Measurements from ENCODE around the gene WSB2.
"Not testable (repeated sequence)": the region's sequence is repeated elsewhere in the genome, so short reads cannot be mapped to it uniquely, and the experiment has no call there.

The WSB2 gene

DNA sequence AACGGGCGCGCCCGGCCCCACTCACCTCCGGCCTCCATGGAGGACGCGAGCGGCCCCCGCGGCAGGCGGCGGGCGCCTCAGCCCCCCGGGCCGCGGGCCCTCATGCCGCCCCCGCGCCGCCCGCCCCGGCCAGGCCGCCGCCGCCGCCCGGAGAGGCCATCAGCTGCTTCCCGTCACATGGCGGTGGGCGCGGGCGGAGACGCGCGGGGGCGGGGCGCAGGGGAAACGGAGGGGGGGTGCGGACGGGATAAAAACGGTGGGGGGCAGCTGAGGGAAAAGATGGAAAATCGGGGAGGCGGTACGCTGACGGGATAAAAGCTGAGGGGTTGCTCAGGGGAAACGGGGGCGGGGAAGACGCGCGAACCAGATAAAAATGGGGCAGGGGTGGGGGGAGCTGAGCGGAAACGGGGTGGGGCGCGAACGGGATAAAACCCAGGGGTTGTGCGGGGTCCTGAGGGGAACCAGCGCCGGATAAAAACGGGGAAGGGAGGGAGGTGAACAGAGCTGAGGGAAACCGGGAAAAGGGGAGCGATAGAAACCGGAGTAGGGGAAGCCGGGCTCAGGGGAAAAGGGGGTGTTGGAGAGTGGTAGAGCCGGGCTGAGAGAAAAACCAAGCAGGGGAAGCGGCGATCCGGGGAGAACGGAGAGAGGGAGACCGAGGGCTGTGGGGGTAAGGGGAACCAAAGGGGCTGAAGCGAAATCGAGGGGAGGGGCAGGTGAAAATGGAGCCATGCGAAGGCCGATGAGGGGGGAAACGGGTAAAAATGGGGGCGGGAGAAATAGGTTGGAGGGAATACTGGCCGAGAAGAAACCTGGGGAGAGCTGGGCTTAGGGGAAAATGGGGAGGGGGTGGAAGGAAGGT is at the start of gene WSB2:
Gene WSB2 (minus strand): TSS at position 169 of the 862 bp plus-strand sequence. CDS start 131 bp downstream, at position 38.
- DNase-seq: no peak

DNA sequence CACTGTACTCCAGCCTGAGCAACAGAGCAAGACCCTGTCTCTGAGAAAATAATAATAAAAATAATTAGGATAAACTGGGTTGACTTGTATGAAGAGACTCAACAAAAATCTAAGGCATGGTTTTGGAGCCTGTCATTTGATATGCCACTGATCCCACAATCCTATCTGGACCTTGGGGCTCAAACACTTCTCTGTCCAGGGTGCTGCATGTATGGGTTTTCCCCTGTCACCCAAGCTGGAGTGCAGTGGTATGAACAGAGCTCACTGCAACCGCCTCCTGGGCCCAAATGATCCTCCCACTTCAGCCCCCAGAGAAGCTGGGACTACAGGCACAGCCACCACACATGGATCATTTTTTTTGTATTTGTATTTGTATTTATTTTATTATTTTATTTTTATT is 48.1 kb upstream of the WSB2 start:
- no peak for DNase-seq

DNA sequence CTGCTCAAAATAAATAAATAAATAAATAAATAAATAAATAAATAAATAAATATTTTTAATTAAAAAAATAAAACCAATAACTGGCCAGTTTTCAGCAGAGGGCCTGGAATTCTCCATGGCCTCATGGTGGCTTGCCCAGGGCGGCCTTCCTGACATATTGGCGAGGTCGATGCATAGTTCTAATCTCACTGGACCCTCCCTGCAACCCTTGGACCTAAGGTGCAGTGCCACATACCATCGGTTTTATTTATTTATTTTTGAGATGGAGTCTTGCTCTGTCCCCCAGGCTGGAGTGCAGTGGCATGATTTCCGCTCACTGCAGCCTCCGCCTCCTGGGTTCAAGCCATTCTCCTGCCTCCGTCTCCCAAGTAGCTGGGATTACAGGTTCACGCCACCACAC is 46.7 kb upstream of the WSB2 start:
- DNase-seq: no peak

DNA sequence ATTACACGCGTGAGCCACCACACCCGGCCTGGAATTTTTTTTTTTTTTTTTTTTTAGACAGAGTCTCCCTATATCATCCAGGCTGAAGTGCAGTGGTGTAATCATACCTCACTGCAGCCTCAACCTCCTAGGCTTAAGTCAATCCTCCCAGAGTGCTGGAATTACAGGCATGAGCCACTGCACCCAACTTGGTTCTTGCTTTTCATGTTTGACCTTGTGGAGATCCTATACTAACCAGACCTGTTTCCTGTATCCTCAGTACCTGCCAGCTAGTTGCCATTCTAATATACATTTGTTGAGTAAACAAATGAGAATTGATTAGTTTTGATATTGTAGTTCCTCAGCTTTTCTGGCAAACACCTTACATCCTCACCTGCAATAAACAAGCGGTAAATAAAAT is 46.0 kb upstream of the WSB2 start:
- no peak for DNase-seq

DNA sequence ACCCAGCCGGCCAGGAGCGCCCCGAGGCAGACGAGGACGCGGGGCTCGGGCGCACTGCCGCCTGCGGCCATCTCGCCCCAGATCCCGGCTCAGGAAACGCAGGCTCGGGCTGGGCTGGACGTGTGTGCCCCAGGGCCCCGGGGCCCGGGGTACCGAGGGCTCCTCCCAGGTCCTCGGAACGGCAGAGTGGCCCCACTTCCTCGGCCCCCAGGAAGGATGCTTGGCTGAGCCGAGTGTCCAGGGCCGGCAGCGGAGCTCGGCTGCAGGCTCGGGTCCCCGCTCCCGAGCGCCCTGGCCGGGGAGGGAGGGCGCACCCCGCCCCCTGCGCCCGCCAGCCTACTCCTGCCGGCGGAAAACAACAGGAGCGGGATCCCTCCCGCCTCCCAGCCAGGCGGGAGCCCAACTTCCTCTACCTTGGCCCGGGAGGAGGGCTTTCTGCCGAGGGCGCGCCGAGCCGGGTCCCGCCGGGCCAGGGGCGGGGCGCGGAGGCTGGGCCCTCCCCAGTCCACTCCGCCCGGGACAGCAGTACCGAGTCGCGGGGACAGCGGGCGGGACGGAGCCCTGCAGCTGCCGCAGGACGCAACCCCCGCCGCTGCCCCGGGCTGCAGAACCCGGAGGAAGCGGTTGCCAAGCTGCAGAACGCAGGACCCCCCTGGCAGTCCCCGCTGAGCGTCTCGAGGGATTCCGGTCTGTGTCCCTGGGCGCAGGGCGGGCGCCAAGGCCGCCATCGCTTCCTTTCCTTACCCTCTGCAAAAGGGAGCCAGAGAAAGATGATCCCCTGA is 42.8 kb upstream of the WSB2 start, which contains the start of gene VSIG10:
Gene VSIG10 (minus strand): TSS at position 411 of the 782 bp plus-strand sequence. CDS start 340 bp downstream, at position 71.
- DNase-seq: no peak

DNA sequence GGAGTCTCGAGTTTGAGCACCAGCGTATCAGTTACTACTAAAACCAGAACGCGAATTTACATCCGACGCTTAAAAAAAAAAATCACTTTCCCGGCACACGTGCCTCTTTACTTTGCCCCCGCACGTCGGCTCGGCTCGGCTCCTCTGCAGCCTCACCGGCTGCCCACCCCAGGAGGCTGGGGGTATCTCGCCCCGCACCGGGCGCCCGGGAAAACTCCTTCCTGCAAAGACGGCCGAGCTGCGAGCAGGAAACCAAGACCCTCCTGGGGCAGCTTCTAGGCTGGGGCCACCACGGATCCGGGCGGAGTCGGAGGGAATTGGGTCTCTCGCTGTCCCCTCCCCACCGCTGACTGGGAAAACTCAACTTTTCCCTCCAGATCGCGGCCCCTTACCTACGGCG is 42.2 kb upstream of the WSB2 start:
- no peak for DNase-seq

DNA sequence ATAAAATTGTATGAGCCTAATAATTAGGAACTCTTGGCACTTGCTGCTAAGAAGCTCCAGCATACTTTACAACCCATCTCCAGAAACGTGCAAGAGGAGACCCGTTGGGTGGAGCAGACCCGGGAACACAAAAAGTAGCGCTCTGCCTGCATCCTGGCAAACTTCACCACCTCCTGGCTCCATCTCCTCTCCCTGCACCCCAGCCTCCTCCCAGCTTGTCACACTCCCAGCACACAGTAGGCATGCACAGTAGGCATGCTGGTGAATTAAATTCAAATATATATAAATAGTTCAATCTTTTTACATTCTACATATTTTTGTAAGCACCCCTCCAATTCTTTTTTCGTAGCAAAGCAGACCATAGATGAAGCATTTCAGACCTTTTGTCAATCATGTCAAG is 41.6 kb upstream of the WSB2 start:
- DNase-seq: no peak

DNA sequence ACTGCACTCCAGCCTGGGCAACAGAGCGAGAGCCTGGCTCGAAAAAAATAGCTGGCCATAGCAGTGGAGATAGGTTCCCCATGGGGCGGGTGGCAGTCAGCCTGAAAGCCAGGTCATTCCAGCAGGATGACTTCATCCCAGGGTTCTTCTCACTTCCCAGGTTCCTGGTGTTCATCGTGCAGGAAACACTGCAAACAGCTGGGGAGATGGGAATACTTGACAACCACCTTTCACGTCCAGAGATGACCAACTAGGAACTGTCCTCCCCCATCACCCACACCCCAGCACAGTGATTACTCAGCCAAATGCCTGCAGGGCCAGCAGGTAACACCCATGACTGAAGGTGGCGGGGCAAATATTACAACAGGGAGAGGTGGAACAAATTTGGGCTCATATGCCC is 41.1 kb upstream of the WSB2 start:
- DNase-seq: no peak

DNA sequence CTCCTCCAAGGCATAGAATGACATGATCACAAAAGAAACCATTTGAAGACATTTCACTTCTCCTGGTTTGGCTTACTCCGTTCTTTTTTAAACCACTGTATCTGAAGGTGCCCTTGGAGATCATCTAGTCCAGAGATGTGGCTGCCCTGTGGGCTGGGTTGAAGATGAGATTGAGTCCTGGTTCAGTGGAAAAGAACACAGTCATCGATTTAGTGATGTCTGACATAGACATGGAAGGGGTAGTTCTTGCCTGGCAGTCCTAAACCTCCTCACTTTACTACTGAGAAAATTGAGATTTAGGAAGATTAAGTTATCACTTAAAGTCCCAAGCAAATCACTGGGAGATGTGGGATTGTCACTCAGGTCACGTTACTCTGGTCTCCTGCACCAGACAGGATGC is 40.1 kb upstream of the WSB2 start:
- DNase-seq: no peak

DNA sequence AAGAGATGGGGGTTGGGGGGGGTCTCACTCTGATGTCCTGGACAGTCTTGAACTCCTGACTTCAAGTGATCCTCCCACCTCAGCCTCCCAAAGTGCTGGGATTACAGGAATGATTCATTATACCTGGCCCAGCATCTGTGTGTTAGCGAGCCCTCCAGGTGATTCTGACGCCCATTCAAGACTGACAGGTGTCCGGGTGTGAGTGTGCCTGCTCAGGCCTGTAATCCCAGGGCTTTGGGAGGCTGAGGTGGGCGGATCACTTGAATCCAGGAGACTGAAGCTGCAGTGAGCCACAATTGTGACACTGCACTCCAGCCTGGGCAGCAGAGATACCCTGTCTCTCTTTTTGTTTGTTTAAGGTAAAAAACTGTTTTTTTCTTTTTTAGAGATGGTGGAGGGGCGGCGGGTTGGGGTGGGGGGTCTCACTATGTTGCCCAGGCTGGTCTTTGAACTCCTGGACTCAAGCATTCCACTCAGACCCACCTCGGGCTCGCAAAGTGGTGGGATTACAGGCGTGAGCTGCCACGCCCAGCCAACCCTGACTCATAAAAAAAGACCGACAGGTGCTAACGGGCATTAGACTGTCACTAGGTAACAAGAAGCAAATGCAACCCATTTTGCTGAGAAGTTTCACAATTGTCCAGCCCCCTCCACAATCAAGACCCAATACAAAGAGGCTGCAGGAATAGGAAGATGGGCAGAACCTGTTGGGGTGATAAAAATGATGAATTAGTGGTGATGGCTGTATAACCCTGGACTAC is 38.1 kb upstream of the WSB2 start:
- no peak for DNase-seq

DNA sequence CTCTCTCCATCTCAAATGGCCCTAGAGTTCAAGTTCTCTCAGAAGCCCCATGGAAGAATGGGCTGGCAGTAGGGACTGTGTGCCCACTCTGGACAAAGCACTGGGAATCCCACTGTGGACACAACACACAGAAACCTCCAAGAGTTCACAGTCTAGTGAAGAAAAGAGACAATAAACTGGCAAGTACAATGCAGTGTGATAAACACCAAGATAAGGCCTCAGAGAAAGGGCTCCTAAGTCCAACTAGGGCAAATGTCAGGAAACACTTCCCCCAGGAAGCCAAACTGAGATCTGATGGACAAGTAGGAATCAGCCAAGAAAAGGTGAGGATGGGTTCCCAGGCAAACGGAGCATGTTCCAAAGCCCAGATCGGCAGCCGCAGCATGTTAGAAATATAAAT is 37.4 kb upstream of the WSB2 start:
- DNase-seq: no peak

DNA sequence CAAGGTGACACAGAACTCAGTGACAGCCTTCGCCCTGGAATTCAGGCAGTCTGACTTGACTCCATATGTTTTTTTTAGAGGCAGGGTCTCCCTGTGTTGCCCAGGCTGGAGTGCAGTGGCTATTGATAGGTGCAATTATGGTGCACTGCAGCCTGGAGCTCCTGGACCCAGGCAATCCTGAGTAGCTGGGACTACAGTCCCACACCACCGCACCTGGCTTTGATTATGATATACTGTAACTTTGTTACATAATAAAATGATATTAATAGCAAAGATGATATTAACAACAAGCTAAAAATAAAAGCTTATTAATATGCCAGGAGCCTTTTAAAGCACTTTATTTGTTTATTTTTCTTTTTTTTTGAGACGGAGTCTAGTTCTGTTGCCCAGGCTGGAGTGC is 33.1 kb upstream of the WSB2 start:
- no peak for DNase-seq

DNA sequence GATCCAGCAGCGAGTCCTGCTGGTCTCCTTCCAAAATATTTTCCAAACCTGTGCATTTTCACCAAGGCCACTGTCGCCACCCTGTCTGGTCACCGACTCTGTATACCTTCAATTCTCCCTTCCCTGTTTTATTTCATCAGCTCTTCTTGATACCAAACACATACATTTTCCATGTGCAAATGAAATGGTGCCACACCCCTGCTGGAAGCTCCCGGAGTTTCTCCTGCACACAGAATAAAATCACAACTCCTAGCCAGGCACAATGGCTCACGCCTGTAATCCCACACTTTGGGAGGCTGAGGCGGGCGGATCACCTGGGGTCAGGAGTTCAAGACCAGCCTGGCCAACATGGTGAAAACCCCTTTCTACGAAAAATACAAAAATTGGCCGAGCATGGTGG is 28.8 kb upstream of the WSB2 start:
- no peak for DNase-seq

DNA sequence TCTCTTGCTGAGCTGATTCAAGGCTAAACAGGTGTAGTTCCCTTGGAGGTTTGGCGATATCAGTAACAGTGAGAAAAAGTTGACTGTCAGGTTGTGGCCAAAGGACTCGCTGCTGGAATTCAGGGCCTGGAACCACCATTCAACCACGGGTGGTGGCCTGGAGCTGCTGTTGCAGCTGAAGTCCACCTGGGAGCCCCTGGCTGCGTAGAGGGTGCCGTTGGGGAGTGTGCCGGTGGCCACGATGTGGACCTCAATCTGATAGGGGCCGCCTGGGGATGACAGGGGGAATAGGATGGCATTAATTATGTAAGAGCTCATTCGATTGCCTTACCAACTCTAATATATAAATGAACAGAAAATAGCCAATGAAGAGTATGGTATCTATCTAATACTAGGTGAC is 21.2 kb upstream of the WSB2 start:
- no peak for DNase-seq

DNA sequence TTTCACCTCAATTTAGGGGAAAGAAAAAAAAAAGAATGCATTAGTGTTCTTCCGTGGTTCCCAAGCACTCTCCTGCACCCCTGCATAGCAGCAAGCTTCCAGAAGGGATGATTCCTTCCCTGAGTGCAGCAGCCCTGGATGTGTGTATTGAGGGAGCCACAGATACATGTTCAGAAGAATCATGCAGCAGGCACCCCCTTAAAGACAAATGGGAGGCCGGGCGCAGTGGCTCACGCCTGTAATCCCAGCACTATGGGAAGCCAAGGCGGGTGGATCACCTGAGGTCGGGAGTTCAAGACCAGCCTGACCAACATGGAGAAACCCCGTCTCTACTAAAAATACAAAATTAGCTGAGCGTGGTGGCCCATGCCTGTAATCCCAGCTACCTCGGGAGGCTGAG is 20.5 kb upstream of the WSB2 start:
- not testable (repeated sequence) for DNase-seq

DNA sequence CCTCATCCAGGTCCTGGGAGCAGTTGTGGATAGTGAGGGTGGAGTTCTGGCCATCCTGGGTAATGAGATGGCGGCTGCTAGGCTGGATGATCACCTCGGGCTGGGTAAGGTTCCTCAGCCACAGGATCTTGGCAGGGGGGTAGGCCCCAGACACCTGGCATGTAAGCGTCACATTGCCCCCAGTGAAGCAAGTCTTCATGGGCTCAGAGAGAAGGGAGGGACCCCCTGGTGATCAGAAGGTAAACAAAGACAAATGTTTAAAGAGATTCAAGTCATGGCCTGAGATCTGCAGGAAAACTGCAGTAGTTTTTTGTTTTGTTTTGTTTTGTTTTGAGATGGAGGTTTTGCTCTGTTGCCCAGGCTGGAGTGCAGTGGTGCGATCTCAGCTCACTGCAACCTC is 12.8 kb upstream of the WSB2 start:
- DNase-seq: no peak

DNA sequence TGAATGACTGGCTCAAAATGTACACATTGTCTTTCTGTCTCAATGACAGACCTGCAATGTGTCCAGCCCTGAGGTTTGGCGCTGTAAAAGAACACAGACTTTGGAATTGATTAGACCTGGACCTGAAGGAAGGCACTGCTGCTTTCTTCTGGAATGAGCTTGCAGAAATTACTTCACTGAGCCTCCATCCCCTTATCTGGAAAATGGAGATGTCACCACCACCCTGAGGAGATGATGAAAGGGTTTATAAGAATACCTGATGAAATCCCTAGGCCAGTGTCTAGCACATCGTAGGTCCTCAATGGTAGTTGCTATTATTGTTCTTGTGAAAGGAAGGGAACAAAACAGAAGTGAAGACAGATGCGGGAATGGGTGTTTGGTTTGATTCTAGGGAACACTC is 9.7 kb upstream of the WSB2 start:
- no peak for DNase-seq

DNA sequence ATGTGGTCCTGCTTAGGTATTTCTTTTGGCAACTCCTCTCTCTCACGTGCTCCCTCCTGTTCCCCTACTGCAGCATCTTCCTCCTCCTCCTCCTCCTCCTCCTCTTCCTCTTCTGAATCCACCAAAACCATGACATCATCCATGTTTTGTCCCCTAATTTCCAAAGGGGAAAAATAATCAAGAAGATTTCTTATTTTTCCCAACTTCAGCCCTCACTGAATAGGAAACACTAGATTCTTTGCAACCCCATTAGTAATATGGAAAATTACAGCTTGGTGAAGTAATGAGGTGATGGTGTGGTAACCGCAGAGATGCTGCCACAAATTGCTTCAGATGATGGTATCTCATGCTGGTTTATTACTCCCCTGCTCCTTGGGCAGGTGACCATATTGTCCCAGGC is 7.5 kb upstream of the WSB2 start:
- no peak for DNase-seq

DNA sequence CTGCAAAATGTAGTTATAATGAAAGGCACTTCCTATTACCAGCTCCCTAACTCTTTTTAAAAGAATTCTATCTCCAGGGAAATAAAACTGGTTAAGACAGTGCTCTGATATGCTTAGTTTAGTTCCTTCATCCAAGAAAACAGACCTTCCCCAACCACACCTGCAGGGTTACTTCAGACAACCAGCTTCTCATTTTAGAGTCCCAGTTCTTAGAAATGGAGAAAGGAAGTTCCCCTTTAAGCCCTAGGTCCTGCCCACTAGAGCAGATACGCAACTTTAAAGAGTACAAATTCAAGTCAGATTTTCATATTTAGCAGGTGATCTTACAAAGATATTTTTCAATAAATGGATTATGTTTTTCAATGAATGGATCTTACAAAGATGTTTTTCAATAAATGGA is 4.4 kb upstream of the WSB2 start:
- DNase-seq: no peak

DNA sequence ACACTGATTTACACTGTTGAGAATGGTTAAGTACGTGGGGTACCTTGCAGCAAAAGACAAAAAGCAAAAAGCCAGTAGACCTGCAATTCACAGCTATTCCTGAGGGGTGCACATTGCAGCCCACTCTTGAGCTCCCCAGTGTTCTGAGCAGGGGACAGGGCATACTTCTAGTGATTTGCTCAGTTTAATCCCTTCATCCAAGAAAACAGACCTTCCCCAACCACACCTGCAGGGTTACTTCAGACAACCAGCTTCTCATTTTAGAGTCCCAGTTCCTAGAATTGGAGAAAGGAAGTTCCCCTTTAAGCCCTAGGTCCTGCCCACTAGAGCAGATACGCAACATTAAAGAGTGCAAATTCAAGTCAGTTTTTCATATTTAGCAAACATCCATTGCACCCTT is 3.6 kb upstream of the WSB2 start:
- no peak for DNase-seq

DNA sequence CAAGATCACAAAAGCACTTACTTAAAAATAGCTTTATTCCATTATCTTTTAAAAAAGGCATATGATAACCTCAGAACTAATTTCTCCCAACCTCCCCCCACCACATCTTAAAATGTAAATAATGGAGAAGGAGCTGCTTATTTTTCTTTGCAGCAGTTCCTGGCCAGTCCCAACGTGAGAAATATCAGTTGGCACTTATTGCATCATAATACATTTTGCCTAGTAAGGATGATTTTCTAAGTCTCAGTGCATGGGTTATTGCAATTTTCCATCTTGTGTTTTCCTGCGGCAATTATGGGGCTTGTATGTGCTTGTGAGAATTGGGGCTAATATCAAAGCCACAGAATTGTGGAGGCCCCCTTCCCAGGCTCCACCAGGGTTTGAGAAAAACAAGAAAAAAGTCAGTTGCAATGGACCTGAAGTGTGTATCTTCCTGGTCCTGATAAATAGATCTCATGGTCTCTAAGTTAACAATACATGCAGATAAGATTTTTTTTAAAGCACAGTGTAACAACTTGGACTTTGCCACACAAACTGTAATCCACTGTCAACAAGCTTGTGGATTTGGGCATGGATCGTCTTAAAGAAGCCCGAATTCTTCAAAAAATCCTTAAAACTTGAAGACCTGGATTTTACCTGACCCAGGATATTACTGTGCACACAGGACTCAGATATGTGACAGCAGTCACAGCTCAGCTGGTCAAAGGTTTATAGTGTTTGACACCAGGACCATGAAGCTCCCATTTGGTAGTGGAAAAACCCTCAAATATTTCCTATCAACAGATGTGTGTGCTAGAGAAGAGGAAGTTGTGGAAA is 2.8 kb upstream of the WSB2 start:
- DNase-seq: no peak
